HepG2 (cell line): Measurements from ENCODE around the gene KRTAP10-9. TPM values are rescaled to one million over a fixed set of nuclear protein-coding genes. Genes with fewer than 3 reads are reported as not detected.

Experiments used
- ATAC-seq: fragments of 200-7000 bp; cut with Tn5 transposase; 3 replicates; pipeline ENCODE4 v1.9.1; 2020; ENCODE audit warnings: mild to moderate bottlenecking, moderate library complexity
- BruUV-seq: library from RNA; stranded (reverse); fragments of 400-500 nt; replicated peaks from 2 replicates; lab custom pipeline; 2021; lab: Mats Ljungman, UMichigan
- CTCF ChIA-PET: fragments of 300-600 bp; formaldehyde crosslinking; extraction: SDS; loops from one replicate; lab custom pipeline; 2021; ENCODE audit warnings: low total read pairs, inconsistent platforms, low intra/inter-chr PET ratio; lab: Yijun Ruan, JAX
- POLR2A ChIA-PET: fragments of 350-600 bp; sonication (Branson Sonifier 250); formaldehyde crosslinking; loops from one replicate; lab custom pipeline; 2020; ENCODE audit warnings: antibody characterized with exemption, inconsistent platforms; lab: Yijun Ruan, JAX
- DNase-seq: peaks from one replicate; pipeline ENCODE4 v3.0.0-alpha.2; 2015; ENCODE audit warnings: low spot score
- FAIRE-seq: peaks from 3 replicates; lab custom pipeline; 2011; peaks lifted over from hg19 to GRCh38; lab: Jason Lieb, UNC
- H2AFZ ChIP-seq: one replicate; pipeline ENCODE4 v1.6.1; 2011; ENCODE audit warnings: low read length, inconsistent platforms
- H3K27ac ChIP-seq: fragments of 300-600 bp; 3 replicates; pipeline ENCODE4 v1.8.0; 2011; ENCODE audit warnings: mixed run types, mild to moderate bottlenecking, mixed read lengths, low read length, inconsistent platforms; ENCODE audit not compliant: insufficient read depth; ENCODE audit errors: extremely low read length
- H3K27me3 ChIP-seq, 2 experiments: fragments of 200-600 bp in 1 of 2; 2 replicates in 1 of 2; 3 replicates in 1 of 2; pipeline versions ENCODE4 v1.6.0 to v1.8.0; 2011; ENCODE audit warnings: low read length in 2 of 2, mild to moderate bottlenecking in 2 of 2, moderate library complexity in 2 of 2, inconsistent platforms in 1 of 2; ENCODE audit not compliant: insufficient read depth in 2 of 2, control insufficient read depth in 1 of 2
- H3K36me3 ChIP-seq, 2 experiments: fragments of 200-600 bp in 1 of 2; replicated peaks in 1 of 2; 2 replicates in 1 of 2; 3 replicates in 1 of 2; pipeline versions ENCODE4 v1.5.1 to v1.8.0; 2011; ENCODE audit warnings: low read length in 2 of 2, inconsistent platforms in 1 of 2; ENCODE audit not compliant: insufficient read depth in 2 of 2, control insufficient read depth in 1 of 2
- H3K4me1 ChIP-seq: 2 replicates; pipeline ENCODE4 v1.5.1; 2012; ENCODE audit warnings: low read length, inconsistent platforms; ENCODE audit not compliant: insufficient read depth
- H3K4me2 ChIP-seq: 2 replicates; pipeline ENCODE4 v1.6.0; 2011; ENCODE audit warnings: low read depth, low read length, inconsistent platforms
- H3K4me3 ChIP-seq, 3 experiments: fragments of 200-600 bp in 1 of 3; sonication (generic), shearing (Covaris generic) in 1 of 3; replicated peaks in 1 of 3; 2 replicates each; pipeline ENCODE4 v1.5.1; 2011 to 2016; ENCODE audit warnings: low read length in 3 of 3, inconsistent platforms in 2 of 3, low read depth in 2 of 3, mild to moderate bottlenecking in 2 of 3, control low read depth in 1 of 3, mixed read lengths in 1 of 3; ENCODE audit not compliant: insufficient read depth in 1 of 3
- H3K79me2 ChIP-seq: one replicate; pipeline ENCODE4 v1.6.1; 2011; ENCODE audit warnings: low read length, inconsistent platforms; ENCODE audit not compliant: insufficient read depth
- H3K9ac ChIP-seq: 2 replicates; pipeline ENCODE4 v1.6.0; 2011; ENCODE audit warnings: mild to moderate bottlenecking, low read depth, low read length, inconsistent platforms; ENCODE audit not compliant: insufficient read depth
- H3K9me3 ChIP-seq: 2 replicates; pipeline ENCODE4 v1.5.1; 2012; ENCODE audit warnings: mild to moderate bottlenecking, low read length
- H4K20me1 ChIP-seq: 2 replicates; pipeline ENCODE4 v1.6.0; 2011; ENCODE audit warnings: inconsistent platforms, mild to moderate bottlenecking, low read length, moderate library complexity; ENCODE audit not compliant: insufficient read depth
- CREB1 ChIP-seq, 2 experiments: fragments of 450-650 bp in 1 of 2; IDR thresholded peaks; 2 replicates each; pipeline ENCODE4 v1.6.1; 2016 to 2017; ENCODE audit warnings: control low read depth in 1 of 2, mild to moderate bottlenecking in 1 of 2, missing compliant biosample characterization in 1 of 2, missing genetic modification characterization in 1 of 2
- CTCF ChIP-seq: sonication (generic); formaldehyde crosslinking; IDR thresholded peaks from 2 replicates; pipeline ENCODE4 v1.5.0; 2020; ENCODE audit warnings: mild to moderate bottlenecking, missing genetic modification reagents, moderate library complexity
- SKI ChIP-seq: fragments of 450-650 bp; IDR thresholded peaks from one replicate; pipeline ENCODE4 v1.6.1; 2018; ENCODE audit warnings: mild to moderate bottlenecking; ENCODE audit not compliant: partially characterized antibody
- SMC3 ChIP-seq: IDR thresholded peaks from 2 replicates; pipeline ENCODE4 v1.6.1; 2011; ENCODE audit warnings: low read length, improper control_type of control experiment
- STAG1 ChIP-seq: sonication (generic); formaldehyde crosslinking; IDR thresholded peaks from 2 replicates; pipeline ENCODE4 v1.4.0; 2020; ENCODE audit warnings: missing genetic modification reagents
- TAF15 ChIP-seq: fragments of 200-400 bp; formaldehyde crosslinking; IDR thresholded peaks from one replicate; pipeline ENCODE4 v1.6.1; 2018; ENCODE audit warnings: mild to moderate bottlenecking, low read depth, low read length; ENCODE audit not compliant: poor library complexity, severe bottlenecking
- ZNF20 ChIP-seq: sonication (generic); formaldehyde crosslinking; IDR thresholded peaks from 2 replicates; pipeline ENCODE4 v1.4.0; 2020; ENCODE audit warnings: mild to moderate bottlenecking, moderate library complexity, missing genetic modification reagents
- ZNF317 ChIP-seq: sonication (generic); formaldehyde crosslinking; IDR thresholded peaks from 2 replicates; pipeline ENCODE4 v1.5.0; 2020; ENCODE audit warnings: mild to moderate bottlenecking, missing genetic modification reagents
- ZNF335 ChIP-seq: sonication (generic); formaldehyde crosslinking; IDR thresholded peaks from 2 replicates; pipeline ENCODE4 v1.4.0; 2020; ENCODE audit warnings: missing genetic modification reagents
- ZNF720 ChIP-seq: sonication (generic); formaldehyde crosslinking; IDR thresholded peaks from 2 replicates; pipeline ENCODE4 v1.4.0; 2020; ENCODE audit warnings: missing genetic modification reagents
- ZUFSP ChIP-seq: sonication (generic); formaldehyde crosslinking; IDR thresholded peaks from 2 replicates; pipeline ENCODE4 v1.9.0; 2021; ENCODE audit warnings: missing genetic modification reagents, mild to moderate bottlenecking, borderline replicate concordance
- whole genome bisulfite sequencing: methylation state at CpG from one replicate; pipeline ENCODE4 v1.1.6; 2017; ENCODE audit warnings: low lambda C conversion rate; 5-methylcytosine and 5-hydroxymethylcytosine counted together
- in situ Hi-C: cut with HindIII; loops from 2 replicates; pipeline ENCODE4 v1.10.0; 2017; ENCODE audit warnings: low pct_unique_long_range_greater_than_20kb; ENCODE audit not compliant: extremely low pct_ligation_motif_present
- intact Hi-C: fragments of 100-400 bp; cut with micrococcal nuclease; formaldehyde crosslinking; loops from one replicate; pipeline ENCODE4 v1.10.0; 2022; ENCODE audit not compliant: unreplicated experiment
- polyA plus RNA-seq, 8 experiments: library from polyadenylated mRNA; depleted of rRNA in 3 of 8; stranded (reverse) in 7 of 8; unstranded in 1 of 8; fragments of >200 nt; fragmentation: Illumina TruSeq in 4 of 8; extraction: Trizol in 4 of 8; gene quantifications; 2 replicates each; pipeline versions ENCODE4 v1.2.1 to v1.2.3, GENCODE V29; 2011 to 2016; ENCODE audit warnings: low read depth in 4 of 8, missing spikeins in 1 of 8, mixed read lengths in 1 of 8; ENCODE audit not compliant: insufficient read depth in 1 of 8
- total RNA-seq, 5 experiments: library from RNA; depleted of rRNA; stranded (reverse); fragments of >200 nt; fragmentation: Illumina TruSeq; extraction: Trizol; gene quantifications; 2 replicates each; pipeline ENCODE4 v1.2.3, GENCODE V29; 2016; ENCODE audit warnings: low read depth in 1 of 5

KRTAP10-9 gene
- total and polyA plus RNA-seq, 2 of the 13 experiments (the other 11 are each of a cell fraction or from before 2014, with no cell fraction given), result not detected

- Histone ChIP-seq H3K27me3 (peaks cover 1 to 28% of the 10 kb centered on the region in 2 experiments; a peak in 3 of 5 replicates), H2AFZ (no peak overlapping the region), H3K9me3 (peaks cover 8% of the 10 kb centered on the region), H3K9ac (no peak overlapping the region), H3K36me3 (no peaks in the 10 kb centered on the region), H3K27ac (no peak overlapping the region), H3K4me1 (no peaks in the 10 kb centered on the region), H3K4me2 (no peak overlapping the region), H4K20me1 (no peaks in the 10 kb centered on the region), H3K4me3 (no peak overlapping the region), H3K79me2 (no peaks in the 10 kb centered on the region)
- peak; percentile 43 for FAIRE-seq
- CTCF ChIA-PET, result no interaction called here
- POLR2A ChIA-PET, result no interaction called here
- 0% methylated on average over 3 of the region's 4 CpGs for WGBS
- ATAC-seq, result peak; percentile 88
- in situ Hi-C loops (no loop called here), intact Hi-C loops (loop anchor here (2.0 kb wide), 1 partner anchor 174 kb away; no protein-coding TSS in a partner anchor)
- peak; percentile 16 for DNase-seq
- no peak for TF ChIP-seq ZNF720 (CRISPR knock-in tag)
- peak; percentile 68 for TF ChIP-seq CTCF
- no peak for TF ChIP-seq TAF15
- no peak for TF ChIP-seq ZUFSP (CRISPR knock-in tag)
- peak; percentile 68 for TF ChIP-seq STAG1 (CRISPR knock-in tag)
- no peak for TF ChIP-seq ZNF335
- no peak for TF ChIP-seq CREB1 (IDR thresholded peaks at IDR 0.05)
- no peak for TF ChIP-seq CREB1 (CRISPR knock-in tag; IDR thresholded peaks at IDR 0.05)
- TF ChIP-seq ZNF317 (CRISPR knock-in tag), result 0 out of 2 replicates have a peak, but pooled peaks have one; percentile 21
- no peak for TF ChIP-seq ZNF20
- TF ChIP-seq SMC3, result peak; percentile 67
- no peak for TF ChIP-seq SKI
- no TSS peak for BruUV-seq
These were observed 8.4 kb upstream of the KRTAP10-9 start for GRCh38 chr21:44618504-44618903.
